IPS-18a (cell line): Measurements from ENCODE around the gene TOB1.
"Not testable (repeated sequence)": the region's sequence is repeated elsewhere in the genome, so short reads cannot be mapped to it uniquely, and the experiment has no call there.

ENCODE experiments used
- H3K27ac ChIP-seq: one replicate; pipeline ENCODE4 v1.5.1; 2013; ENCODE audit warnings: low read length
- H3K27me3 ChIP-seq: one replicate; pipeline ENCODE4 v1.6.1; 2013; ENCODE audit warnings: mild to moderate bottlenecking, low read length; ENCODE audit not compliant: control insufficient read depth, insufficient read depth
- H3K36me3 ChIP-seq: one replicate; pipeline ENCODE4 v1.6.1; 2013; ENCODE audit warnings: low read depth, low read length; ENCODE audit not compliant: control insufficient read depth
- H3K4me1 ChIP-seq: one replicate; pipeline ENCODE4 v1.6.1; 2013; ENCODE audit warnings: low read depth, low read length; ENCODE audit not compliant: control insufficient read depth
- H3K4me3 ChIP-seq: one replicate; pipeline ENCODE4 v1.5.1; 2013; ENCODE audit warnings: low read length
- H3K9ac ChIP-seq: one replicate; pipeline ENCODE4 v1.6.1; 2013; ENCODE audit warnings: mild to moderate bottlenecking, low read length, moderate library complexity
- H3K9me3 ChIP-seq: one replicate; pipeline ENCODE4 v1.6.1; 2013; ENCODE audit warnings: low read depth, low read length; ENCODE audit not compliant: control insufficient read depth

Gene TOB1

DNA sequence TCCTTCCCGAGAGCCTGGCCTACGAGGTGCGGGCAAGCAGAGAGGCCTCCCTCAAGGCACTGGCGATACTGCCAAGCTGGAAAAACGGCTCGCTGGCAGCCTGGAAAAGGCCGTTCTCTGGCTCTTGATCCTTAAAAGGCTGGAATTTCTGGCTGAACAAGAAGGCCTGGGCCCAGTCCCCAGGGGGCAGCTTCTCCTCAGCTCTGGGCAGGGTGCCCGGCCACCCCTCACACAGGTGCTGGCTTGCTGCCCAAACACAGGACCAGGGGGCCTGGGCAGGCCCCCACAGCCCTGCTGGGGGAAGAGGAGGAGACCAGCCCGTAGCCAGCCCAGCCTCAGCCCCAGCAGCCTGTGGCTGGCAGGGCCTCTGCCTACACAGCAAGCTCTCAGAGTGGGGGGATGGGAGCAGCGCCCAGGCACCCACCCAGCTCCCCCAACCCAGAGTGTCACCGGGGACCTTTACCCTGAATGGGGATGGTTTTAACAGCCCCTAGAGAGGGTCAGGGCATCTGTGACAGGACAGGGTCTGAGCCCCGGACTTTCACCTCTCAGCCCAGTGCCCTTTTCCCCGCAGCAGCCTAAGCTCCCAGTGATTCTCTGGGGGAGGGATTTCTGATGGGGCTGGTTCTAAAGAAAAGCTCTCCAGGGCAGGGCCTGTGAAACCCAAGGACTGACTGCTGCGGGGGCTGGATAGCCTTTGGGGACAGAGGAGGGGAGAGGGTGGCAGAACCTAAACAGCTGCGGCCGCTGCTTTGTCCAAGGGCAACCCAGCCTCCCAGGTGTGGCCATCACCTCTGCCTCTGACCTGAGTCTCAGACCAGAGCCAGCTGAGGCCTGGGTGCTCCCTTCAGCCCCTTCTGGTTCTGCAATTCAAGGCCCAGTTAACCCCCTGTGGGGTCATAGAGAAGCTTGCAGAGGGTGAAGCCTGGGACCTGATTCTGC lies 38.6 kb upstream of the TOB1 start:
- no peak overlapping the region for H3K4me3 ChIP-seq
- no peaks in the 10 kb centered on the region for H3K9me3 ChIP-seq
- H3K27ac ChIP-seq = no peak overlapping the region
- no peaks in the 10 kb centered on the region for H3K27me3 ChIP-seq
- H3K4me1 ChIP-seq = peaks cover 38% of the 10 kb centered on the region
- H3K9ac ChIP-seq = no peak overlapping the region
- no peaks in the 10 kb centered on the region for H3K36me3 ChIP-seq

DNA sequence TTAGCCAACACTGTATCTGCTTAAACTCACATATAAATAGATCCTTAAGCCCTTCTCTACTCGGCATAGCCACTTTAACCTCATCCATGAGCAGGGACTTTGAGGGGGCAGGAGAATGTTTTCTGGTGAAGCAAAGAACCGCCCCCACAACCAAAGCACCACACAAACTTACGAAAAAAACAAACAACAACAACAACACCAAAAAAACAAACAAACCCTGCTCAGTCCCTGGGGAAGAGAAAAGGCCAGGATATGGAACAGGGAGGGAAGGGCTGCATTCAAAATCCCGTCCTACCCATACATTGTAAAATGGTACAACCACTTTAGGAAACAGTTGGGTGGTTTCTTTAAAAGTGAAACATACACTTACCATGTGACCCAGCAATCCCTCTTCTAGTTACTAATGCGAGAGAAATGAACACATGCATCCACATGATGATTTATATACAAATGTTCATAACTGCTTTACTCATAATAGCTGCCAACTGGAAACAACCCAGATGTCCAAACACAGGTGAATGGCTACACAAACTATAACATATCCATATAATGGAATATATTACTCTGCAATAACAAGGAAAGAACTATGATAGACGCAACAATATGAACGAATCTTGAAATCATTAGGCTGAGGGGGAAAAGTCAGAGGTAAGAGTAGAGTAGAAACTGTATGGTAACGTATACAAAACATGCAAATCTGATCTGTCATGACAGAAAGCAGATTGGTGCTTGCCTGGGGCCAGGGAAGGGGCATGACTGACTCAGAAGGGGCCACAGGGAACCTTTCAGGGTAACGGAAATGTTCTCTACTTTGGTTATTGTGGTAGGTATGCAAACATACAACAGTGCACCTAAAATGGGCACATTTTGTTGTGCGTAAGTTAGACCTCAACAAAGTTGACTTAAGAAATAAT lies 37.7 kb upstream of the TOB1 start:
- Histone ChIP-seq H3K27ac (no peak overlapping the region), H3K4me1 (peaks cover 31% of the 10 kb centered on the region), H3K36me3 (no peaks in the 10 kb centered on the region), H3K9ac (no peak overlapping the region), H3K27me3 (no peaks in the 10 kb centered on the region), H3K9me3 (no peaks in the 10 kb centered on the region), H3K4me3 (no peak overlapping the region)

DNA sequence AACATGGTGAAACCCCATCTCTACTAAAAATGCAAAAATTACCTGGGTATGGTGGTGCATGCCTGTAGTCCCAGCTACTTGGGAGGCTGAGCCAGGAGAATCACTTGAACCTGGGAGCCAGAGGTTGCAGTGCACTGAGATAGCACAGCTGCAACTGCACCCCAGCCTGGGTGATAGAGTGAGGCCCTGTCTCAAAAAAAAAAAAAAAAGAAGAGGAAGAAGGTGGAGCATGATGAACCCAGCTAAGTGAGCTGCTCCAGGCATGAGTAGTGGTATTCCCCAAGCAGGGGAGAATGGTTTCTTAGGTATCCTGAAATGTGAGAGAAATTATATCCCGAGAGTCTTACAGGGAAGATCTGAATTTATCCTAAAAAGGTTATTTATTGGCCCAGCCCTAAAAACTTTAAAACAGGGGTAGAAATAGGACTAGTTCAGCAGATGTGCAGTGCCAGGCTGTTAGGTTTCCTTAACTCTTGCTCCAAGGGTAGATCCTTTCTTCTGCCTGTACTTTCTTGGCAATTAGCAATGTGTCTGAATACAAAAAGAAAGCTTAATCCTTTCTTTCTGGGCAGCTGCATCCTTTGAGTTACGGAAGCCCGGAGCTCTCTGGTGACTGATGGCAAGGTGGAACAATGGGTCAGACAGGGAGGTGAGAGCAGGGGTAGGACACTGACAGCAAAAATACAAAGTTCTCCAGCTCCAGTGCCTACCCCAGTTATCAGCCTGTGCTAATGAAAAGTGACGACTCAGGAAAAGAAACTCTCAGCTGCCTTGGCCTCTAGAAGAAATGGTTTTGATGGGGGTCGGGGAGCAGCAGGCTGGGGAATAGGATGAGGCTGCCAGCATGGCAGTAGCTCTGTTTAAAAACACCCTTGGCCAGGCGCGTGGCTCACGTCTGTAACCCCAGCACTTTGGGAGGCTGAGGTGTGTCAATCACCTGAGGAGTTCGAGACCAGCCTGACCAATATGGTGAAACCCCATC lies 36.5 kb upstream of the TOB1 start:
- H3K36me3 ChIP-seq = no peaks in the 10 kb centered on the region
- H3K4me3 ChIP-seq = no peak overlapping the region
- H3K4me1 ChIP-seq = peaks cover 31% of the 10 kb centered on the region
- no peak overlapping the region for H3K9ac ChIP-seq
- no peak overlapping the region for H3K27ac ChIP-seq
- no peaks in the 10 kb centered on the region for H3K9me3 ChIP-seq
- H3K27me3 ChIP-seq = no peaks in the 10 kb centered on the region

DNA sequence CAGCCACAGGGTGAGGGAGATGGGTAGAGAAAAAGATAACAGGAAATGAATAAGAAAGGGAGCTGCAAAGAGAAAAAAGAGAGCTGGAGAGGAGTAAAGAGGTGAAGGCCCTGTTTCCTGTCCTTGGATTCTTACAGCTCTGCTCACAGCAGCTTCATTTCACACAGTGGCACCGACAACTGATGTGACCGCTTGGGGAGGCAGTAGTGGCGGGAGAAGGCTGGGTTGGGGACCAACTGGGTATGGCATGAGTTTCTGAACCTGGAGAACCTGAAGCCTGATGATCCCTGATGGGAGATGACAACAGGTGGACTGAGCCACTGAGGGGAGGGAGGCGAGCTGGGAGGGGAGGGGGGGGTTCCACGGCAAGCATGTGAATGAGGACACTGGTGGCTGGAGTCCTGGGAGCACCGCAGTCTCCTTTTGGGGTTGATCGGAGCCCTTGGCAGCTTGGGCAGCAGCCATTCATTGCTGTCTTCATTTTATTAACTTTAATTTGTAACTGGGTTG lies 34.3 kb upstream of the TOB1 start:
- H3K27me3 ChIP-seq = no peaks in the 10 kb centered on the region
- H3K4me1 ChIP-seq = peaks cover 28% of the 10 kb centered on the region
- H3K9me3 ChIP-seq = no peaks in the 10 kb centered on the region
- no peak overlapping the region for H3K27ac ChIP-seq
- H3K4me3 ChIP-seq = no peak overlapping the region
- H3K9ac ChIP-seq = no peak overlapping the region
- H3K36me3 ChIP-seq = no peaks in the 10 kb centered on the region

DNA sequence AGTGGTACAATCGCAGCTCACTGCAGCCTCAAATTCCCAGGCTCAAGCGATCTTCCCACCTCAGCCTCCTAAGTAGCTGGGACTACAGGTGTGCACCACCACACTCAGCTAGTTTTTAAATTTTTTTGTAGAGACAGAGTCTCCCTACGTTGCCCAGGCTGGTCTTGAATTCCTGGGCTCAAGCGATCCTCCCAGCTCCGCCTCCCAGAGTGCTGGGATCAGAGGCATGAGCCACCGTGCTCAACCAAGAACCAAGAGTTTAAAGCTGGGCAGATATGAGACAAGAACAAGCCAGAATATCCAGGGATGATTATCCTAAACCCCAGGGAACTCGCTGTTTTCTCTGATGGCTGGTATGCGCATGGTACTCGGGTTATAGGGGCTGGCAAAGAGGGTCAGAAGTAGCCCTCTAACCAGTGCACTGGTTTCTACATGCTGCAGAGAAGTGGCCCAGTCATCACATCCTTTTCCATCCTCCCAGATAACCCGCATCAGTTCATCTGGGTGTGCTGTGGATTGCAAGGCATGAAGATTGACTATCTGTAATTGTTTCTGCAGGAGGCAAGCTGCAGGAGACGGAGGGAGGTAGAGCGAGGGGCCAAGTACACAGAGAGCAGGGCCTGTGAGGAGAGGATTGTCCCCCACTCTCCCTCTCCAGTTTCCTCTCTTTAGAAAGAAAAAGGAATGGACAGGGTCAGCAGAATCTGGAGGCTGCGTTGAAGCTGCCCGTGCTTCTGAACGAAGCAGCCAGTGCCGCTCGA lies 33.6 kb upstream of the TOB1 start:
- H3K27me3 ChIP-seq = no peaks in the 10 kb centered on the region
- no peaks in the 10 kb centered on the region for H3K9me3 ChIP-seq
- no peaks in the 10 kb centered on the region for H3K36me3 ChIP-seq
- no peak overlapping the region for H3K27ac ChIP-seq
- no peak overlapping the region for H3K4me3 ChIP-seq
- peaks cover 21% of the 10 kb centered on the region for H3K4me1 ChIP-seq
- H3K9ac ChIP-seq = no peak overlapping the region

DNA sequence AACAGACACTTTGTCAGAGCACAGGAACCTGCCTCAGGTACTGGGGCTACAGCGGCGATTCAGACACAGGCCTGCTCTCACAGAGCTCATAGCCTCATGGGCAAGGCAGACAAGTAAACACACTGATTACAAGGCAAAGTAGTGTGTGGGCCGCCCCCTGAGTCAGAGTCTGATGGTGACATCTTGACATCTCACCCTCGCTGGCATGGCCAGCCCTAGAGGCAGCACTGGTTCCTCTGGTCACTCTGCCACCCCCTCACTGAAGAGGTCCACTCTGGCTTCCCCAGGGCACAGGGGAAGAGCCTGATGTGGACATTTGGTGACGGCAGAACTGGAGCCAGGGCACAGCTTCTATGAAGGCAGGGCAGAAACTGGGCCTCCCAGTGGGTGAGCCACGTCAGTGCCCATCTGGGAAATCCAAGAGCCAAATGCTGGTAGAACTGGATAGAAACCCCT lies 32.9 kb upstream of the TOB1 start:
- no peak overlapping the region for H3K27ac ChIP-seq
- no peaks in the 10 kb centered on the region for H3K36me3 ChIP-seq
- no peak overlapping the region for H3K4me3 ChIP-seq
- no peak overlapping the region for H3K9ac ChIP-seq
- no peaks in the 10 kb centered on the region for H3K9me3 ChIP-seq
- H3K4me1 ChIP-seq = peaks cover 14% of the 10 kb centered on the region
- no peaks in the 10 kb centered on the region for H3K27me3 ChIP-seq

DNA sequence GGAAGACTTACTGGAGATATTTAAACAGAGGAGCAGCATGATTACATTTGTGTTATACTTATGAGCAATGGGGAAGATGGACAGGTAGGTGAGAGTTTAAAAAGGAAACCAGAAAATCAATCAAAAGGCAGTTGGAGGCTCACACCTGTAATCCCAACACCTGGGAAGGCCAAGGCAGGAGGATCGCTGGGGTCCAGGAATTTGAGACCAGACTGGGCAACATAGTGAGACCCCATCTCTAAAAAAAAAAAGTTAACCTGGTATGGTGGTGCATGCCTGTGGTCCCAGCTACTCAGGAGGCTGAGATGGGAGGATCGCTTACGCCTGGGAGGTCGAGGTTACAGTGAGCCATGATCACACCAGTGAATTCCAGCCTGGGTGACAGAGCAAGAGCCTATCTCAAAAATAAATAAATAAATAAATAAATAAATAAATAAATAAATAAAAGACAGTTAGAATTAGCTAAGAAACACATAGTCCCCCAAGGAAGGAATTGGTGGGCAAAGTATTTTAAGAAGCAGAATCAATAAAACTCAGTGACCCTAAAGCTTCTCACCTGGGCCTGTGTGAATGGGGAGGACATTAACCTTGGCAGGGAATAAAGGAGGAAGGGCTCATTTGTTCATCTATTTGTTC lies 32.3 kb upstream of the TOB1 start:
- Histone ChIP-seq H3K36me3 (no peaks in the 10 kb centered on the region), H3K27ac (no peak overlapping the region), H3K9ac (no peak overlapping the region), H3K4me3 (no peak overlapping the region), H3K4me1 (peaks cover 13% of the 10 kb centered on the region), H3K9me3 (no peaks in the 10 kb centered on the region), H3K27me3 (no peaks in the 10 kb centered on the region)

DNA sequence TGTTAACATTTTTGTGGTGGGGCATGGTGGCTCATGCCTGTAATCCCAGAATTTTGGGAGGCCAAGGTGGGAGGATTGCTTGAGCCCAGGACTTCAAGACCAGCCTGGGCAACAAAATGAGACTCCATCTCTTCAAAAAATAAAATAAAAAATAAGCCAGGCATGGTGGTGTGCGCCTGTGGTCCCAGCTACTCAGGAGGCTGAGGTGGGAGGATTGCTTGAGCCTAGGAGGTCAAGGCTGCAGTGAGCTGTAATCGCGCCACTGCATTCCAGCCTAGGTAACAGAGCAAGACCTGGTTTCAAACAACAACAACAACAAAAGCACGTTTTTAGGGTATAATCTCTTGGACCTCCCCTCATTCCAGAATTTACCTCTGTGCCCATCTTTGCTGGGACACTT lies 28.4 kb upstream of the TOB1 start:
- not testable (repeated sequence) for H3K27ac ChIP-seq, H3K9ac ChIP-seq, H3K36me3 ChIP-seq, H3K9me3 ChIP-seq, H3K4me3 ChIP-seq, H3K27me3 ChIP-seq
- H3K4me1 ChIP-seq = peaks cover 16% of the 10 kb centered on the region

DNA sequence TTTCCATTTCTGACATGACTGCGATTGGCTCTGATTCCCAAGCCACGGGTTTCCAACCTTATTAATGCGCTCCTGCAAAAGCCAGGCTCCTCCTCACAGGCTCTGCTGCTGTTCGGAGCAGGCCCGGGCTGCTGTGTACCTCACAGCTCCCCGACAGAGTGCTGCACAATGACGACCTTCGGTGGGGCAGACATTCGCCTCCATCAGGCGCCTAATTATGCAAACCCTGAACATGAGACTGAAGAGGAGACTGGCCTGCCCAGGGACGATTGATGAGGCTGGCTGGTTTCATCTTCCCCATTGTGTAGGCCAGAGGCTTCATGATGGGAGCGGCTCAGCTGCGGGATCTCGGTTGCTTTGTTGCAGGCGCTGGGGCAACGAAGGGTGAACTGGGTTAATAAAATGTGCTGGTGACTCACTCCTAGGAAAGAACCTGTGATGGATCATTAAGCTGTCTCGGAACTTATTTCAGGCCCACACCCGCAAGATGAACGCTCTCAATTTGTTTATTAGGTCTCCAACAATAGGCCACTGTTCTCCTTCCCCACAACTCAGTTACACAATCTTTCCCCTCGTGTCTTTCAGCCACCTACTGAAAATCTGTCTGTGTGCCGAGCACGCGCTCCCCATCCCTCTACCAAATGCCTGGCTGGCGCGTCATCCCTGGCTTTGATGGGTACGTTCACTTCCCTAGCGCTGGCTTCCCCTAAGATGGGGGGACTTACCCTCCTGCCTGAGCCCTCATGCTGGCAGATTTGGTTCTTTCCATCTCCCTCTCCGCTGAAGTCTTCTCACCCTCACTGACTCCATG lies 27.2 kb upstream of the TOB1 start:
- no peak overlapping the region for H3K4me3 ChIP-seq
- no peak overlapping the region for H3K27ac ChIP-seq
- no peak overlapping the region for H3K9ac ChIP-seq

More for the DNA sequence above, 27.2 kb upstream of the TOB1 start:
- Histone ChIP-seq H3K9me3 (no peaks in the 10 kb centered on the region), H3K4me1 (peaks cover 19% of the 10 kb centered on the region), H3K36me3 (no peaks in the 10 kb centered on the region), H3K27me3 (no peaks in the 10 kb centered on the region)
